ENCODE data around the gene SCNN1B.

Gene SCNN1B

GRCh38 chr16:23288209-23288608 is 13.9 kb upstream of the SCNN1B start:
- H3K27ac ChIP-seq: no peak overlapping the region
- TF ChIP-seq CTCF (conservative IDR thresholded peaks at IDR 0.05) (no peak), ZFX (IDR thresholded peaks at IDR 0.05) (no peak)

- TF ChIP-seq CTCF (conservative IDR thresholded peaks at IDR 0.05) (no peak), ZFX (IDR thresholded peaks at IDR 0.05) (no peak)
- H3K27ac ChIP-seq: no peak overlapping the region
Observed at GRCh38 chr16:23288726-23289512, 13.2 kb upstream of the SCNN1B start.

- no peak for TF ChIP-seq ZFX (IDR thresholded peaks at IDR 0.05)
- no peak for TF ChIP-seq CTCF (conservative IDR thresholded peaks at IDR 0.05)
- no peak overlapping the region for H3K27ac ChIP-seq
Observed at GRCh38 chr16:23290189-23291062, 11.7 kb upstream of the SCNN1B start.

- TF ChIP-seq CTCF (conservative IDR thresholded peaks at IDR 0.05) (no peak), ZFX (IDR thresholded peaks at IDR 0.05) (no peak)
- no peak overlapping the region for H3K27ac ChIP-seq
Observed at GRCh38 chr16:23293016-23293415, 9.1 kb upstream of the SCNN1B start.

- no peak for TF ChIP-seq CTCF (conservative IDR thresholded peaks at IDR 0.05)
- no peak overlapping the region for H3K27ac ChIP-seq
Observed at GRCh38 chr16:23294260-23294659, 7.8 kb upstream of the SCNN1B start.

GRCh38 chr16:23296994-23297393 is 5.1 kb upstream of the SCNN1B start:
- peak overlapping the region; percentile 15; the same call in 1 of the 2 replicates for H3K27ac ChIP-seq
- peak; percentile 80 for TF ChIP-seq CTCF (conservative IDR thresholded peaks at IDR 0.05)
- TF ChIP-seq ZFX (IDR thresholded peaks at IDR 0.05): no peak

Measured in C4-2B (cell line).